ENCODE results near the gene LYZ.

The LYZ gene

DNA sequence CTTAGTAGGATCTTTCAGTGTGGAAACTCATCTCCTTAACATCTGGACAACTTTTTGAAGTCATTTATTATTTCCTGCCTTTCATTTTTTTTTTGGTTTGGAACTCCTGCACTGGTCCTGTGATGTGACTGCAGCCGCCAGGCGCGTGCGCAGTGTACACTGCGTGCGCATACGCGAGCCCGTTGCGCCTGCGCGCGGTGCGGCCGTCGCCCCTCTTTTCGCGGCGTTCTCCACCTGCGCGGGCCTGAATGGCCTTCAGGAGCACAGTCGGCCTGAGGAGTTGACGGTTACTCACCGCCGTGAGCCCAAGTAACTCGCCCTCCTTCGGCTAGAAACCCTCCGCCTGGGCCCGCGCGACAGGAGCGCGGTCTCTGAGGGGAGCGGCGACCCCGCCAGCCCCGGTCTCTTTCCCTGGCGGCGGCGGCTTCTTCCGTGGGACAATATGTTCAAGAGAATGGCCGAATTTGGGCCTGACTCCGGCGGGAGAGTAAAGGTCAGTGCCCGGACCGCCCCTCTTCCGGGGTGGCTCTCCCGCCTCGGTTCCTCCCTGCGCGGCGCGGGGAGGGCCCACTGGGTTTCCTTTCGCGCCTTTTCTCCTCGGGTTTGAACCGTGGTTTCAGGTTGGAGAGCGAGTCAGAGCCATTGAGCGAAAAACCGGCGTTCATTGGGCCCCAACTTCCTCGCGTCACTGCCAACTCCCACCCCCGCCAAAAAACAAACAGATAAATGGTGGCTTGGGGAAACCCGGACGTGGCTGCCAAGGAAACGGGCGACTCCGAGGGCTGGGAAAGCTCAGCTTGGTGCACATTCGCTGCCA is 11.6 kb downstream of the LYZ start, which contains the start of gene YEATS4:
TSS of gene YEATS4 (plus strand) at position 213 of the 817 bp plus-strand sequence. CDS start at position 443, 230 bp downstream.
- no peaks in the 10 kb centered on the region for H3K9me3 ChIP-seq (replicated peaks; ENCODE audit: insufficient read depth, low read length)
- no peaks in the 10 kb centered on the region for H3K27me3 ChIP-seq (replicated peaks; ENCODE audit: insufficient read depth, low read length)
- peak within 1 kb of the TSS; percentile 36 for H2AFZ ChIP-seq (ENCODE audit: low read length)
- peak; percentile 94 for DNase-seq
- peak within 1 kb of the TSS; percentile 86 for H3K4me3 ChIP-seq (ENCODE audit: low read length)
- H3K9ac ChIP-seq (ENCODE audit: low read length): peak within 1 kb of the TSS; percentile 93
- TF ChIP-seq, protein P1, sequence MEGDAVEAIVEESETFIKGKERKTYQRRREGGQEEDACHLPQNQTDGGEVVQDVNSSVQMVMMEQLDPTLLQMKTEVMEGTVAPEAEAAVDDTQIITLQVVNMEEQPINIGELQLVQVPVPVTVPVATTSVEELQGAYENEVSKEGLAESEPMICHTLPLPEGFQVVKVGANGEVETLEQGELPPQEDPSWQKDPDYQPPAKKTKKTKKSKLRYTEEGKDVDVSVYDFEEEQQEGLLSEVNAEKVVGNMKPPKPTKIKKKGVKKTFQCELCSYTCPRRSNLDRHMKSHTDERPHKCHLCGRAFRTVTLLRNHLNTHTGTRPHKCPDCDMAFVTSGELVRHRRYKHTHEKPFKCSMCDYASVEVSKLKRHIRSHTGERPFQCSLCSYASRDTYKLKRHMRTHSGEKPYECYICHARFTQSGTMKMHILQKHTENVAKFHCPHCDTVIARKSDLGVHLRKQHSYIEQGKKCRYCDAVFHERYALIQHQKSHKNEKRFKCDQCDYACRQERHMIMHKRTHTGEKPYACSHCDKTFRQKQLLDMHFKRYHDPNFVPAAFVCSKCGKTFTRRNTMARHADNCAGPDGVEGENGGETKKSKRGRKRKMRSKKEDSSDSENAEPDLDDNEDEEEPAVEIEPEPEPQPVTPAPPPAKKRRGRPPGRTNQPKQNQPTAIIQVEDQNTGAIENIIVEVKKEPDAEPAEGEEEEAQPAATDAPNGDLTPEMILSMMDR (IDR thresholded peaks at IDR 0.05; ENCODE audit: low read length): no peak
- TF ChIP-seq EZH2 (optimal IDR thresholded peaks at IDR 0.05; ENCODE audit: low read depth, low read length) (no peak), EZH2phosphoT487 (IDR thresholded peaks at IDR 0.05; ENCODE audit: low read length) (no peak)
- H4K20me1 ChIP-seq (ENCODE audit: insufficient read depth, low read length): no peaks in the 10 kb centered on the region
- peak within 1 kb of the TSS; percentile 66 for H3K4me2 ChIP-seq (ENCODE audit: low read depth, low read length)
- no peaks in the 10 kb centered on the region for H3K9me2 ChIP-seq (replicated peaks; ENCODE audit: insufficient read depth, low read length)
- H3K36me3 ChIP-seq (replicated peaks; ENCODE audit: insufficient read depth, low read length): peaks cover 16% of the 10 kb centered on the region; the same call in 1 of the 2 replicates
- 0 out of 2 replicates have a peak, but pooled peaks cover 11% of the 10 kb centered on the region for H3F3A ChIP-seq (ENCODE audit: insufficient read depth, low read length)
- H3K27ac ChIP-seq (ENCODE audit: low read length): peak within 1 kb of the TSS; percentile 90
- H3K79me2 ChIP-seq (ENCODE audit: low read length): peaks cover 37% of the 10 kb centered on the region
- H3K4me1 ChIP-seq (ENCODE audit: low read length): peaks cover 5% of the 10 kb centered on the region; the same call in 1 of the 2 replicates

DNA sequence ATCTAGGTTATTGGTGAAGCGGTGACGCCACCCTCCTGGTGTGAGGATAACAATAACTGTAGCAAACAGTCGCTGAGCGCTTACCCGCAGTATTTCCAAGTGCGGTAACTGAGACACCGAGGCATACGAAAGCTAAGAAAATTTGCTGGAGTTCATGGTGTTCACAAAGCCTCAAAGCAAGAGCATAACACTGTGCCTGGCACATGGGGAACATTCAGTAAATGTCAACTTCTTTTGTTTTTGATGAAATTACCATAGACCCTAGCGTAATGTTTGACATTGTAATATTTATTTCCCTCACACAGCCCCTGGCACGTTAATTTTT is 12.1 kb downstream of the LYZ start:
- H3K27ac ChIP-seq (ENCODE audit: low read length): peak overlapping the region; percentile 90
- no peak for TF ChIP-seq EZH2phosphoT487 (IDR thresholded peaks at IDR 0.05; ENCODE audit: low read length)
- TF ChIP-seq, protein P1 (IDR thresholded peaks at IDR 0.05; ENCODE audit: low read length): no peak
- TF ChIP-seq EZH2 (optimal IDR thresholded peaks at IDR 0.05; ENCODE audit: low read depth, low read length): no peak
- peaks cover 16% of the 10 kb centered on the region; the same call in 1 of the 2 replicates for H3K36me3 ChIP-seq (replicated peaks; ENCODE audit: insufficient read depth, low read length)
- no peak for DNase-seq
- H2AFZ ChIP-seq (ENCODE audit: low read length): 0 out of 2 replicates have a peak overlapping the region, but pooled peaks have one; percentile 33
- peaks cover 39% of the 10 kb centered on the region for H3K79me2 ChIP-seq (ENCODE audit: low read length)
- H4K20me1 ChIP-seq (ENCODE audit: insufficient read depth, low read length): no peaks in the 10 kb centered on the region
- H3K4me3 ChIP-seq (ENCODE audit: low read length): peak overlapping the region; percentile 86
- peaks cover 5% of the 10 kb centered on the region; the same call in 1 of the 2 replicates for H3K4me1 ChIP-seq (ENCODE audit: low read length)
- 0 out of 2 replicates have a peak, but pooled peaks cover 11% of the 10 kb centered on the region for H3F3A ChIP-seq (ENCODE audit: insufficient read depth, low read length)
- peak overlapping the region; percentile 93 for H3K9ac ChIP-seq (ENCODE audit: low read length)
- H3K9me3 ChIP-seq (replicated peaks; ENCODE audit: insufficient read depth, low read length): no peaks in the 10 kb centered on the region
- H3K27me3 ChIP-seq (replicated peaks; ENCODE audit: insufficient read depth, low read length): no peaks in the 10 kb centered on the region
- peak overlapping the region; percentile 66 for H3K4me2 ChIP-seq (ENCODE audit: low read depth, low read length)
- no peaks in the 10 kb centered on the region for H3K9me2 ChIP-seq (replicated peaks; ENCODE audit: insufficient read depth, low read length)

DNA sequence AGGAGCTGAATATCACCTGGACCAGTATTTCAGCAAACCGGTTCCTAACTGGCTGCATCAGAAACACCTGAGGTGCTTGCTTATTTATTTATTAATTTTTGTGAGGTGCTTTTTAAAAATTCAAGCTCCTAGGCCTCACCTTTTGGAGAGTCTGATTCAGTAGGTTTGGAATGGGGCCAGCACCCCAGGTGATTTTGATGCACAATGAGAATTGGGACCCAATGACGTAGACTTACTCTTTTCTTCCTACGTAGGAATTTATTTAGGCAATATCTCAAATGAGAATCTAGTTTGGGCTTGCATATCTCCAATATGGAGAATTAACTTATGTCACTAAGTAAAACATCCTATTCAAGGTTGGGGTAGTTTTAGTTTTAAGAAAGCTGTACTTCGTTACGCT is 18.6 kb downstream of the LYZ start:
- H3K9ac ChIP-seq (ENCODE audit: low read length): no peak overlapping the region
- H3K9me2 ChIP-seq (replicated peaks; ENCODE audit: insufficient read depth, low read length): no peaks in the 10 kb centered on the region
- DNase-seq: no peak
- peaks cover 65% of the 10 kb centered on the region for H3K79me2 ChIP-seq (ENCODE audit: low read length)
- no peaks in the 10 kb centered on the region for H3K4me1 ChIP-seq (ENCODE audit: low read length)
- TF ChIP-seq, protein P1 (IDR thresholded peaks at IDR 0.05; ENCODE audit: low read length): no peak
- no peak for TF ChIP-seq EZH2phosphoT487 (IDR thresholded peaks at IDR 0.05; ENCODE audit: low read length)
- TF ChIP-seq EZH2 (optimal IDR thresholded peaks at IDR 0.05; ENCODE audit: low read depth, low read length): no peak
- no peak overlapping the region for H3K4me2 ChIP-seq (ENCODE audit: low read depth, low read length)
- H2AFZ ChIP-seq (ENCODE audit: low read length): no peak overlapping the region
- H3K36me3 ChIP-seq (replicated peaks; ENCODE audit: insufficient read depth, low read length): peaks cover 22% of the 10 kb centered on the region; the same call in 1 of the 2 replicates
- no peaks in the 10 kb centered on the region for H3K9me3 ChIP-seq (replicated peaks; ENCODE audit: insufficient read depth, low read length)
- no peaks in the 10 kb centered on the region; the same call in 1 of the 2 replicates for H4K20me1 ChIP-seq (ENCODE audit: insufficient read depth, low read length)
- no peaks in the 10 kb centered on the region for H3F3A ChIP-seq (ENCODE audit: insufficient read depth, low read length)
- H3K27ac ChIP-seq (ENCODE audit: low read length): no peak overlapping the region
- H3K27me3 ChIP-seq (replicated peaks; ENCODE audit: insufficient read depth, low read length): no peaks in the 10 kb centered on the region
- no peak overlapping the region for H3K4me3 ChIP-seq (ENCODE audit: low read length)

Measured in MM.1S (cell line).